Motor neuron (in vitro differentiated cells): Measurements from ENCODE around the gene HMGN5. TPM values are rescaled to one million over a fixed set of nuclear protein-coding genes. Genes with fewer than 3 reads are reported as not detected.
A peak's percentile ranks its signal among the peaks of the same experiment; 100 is the strongest.

Source experiments
- ATAC-seq, 8 experiments: fragments of 200-7000 bp; cut with Tn5 transposase; replicated peaks in 6 of 8; 2 replicates each; pipeline ENCODE4 v1.8.0; 2021; ENCODE audit warnings: mild to moderate bottlenecking in 8 of 8, moderate library complexity in 8 of 8
- H3K27ac ChIP-seq, 2 donors: fragments of 250-450 bp; sonication (Bioruptor Pico); 2 replicates each; pipeline ENCODE4 v1.9.0; 2021; ENCODE audit warnings: antibody characterized with exemption in 2 of 2, mild to moderate bottlenecking in 2 of 2, moderate library complexity in 1 of 2
- H3K4me1 ChIP-seq, 2 donors: fragments of 250-450 bp; sonication (Bioruptor Pico); replicated peaks in 1 of 2; 2 replicates each; pipeline ENCODE4 v1.6.1; 2021; ENCODE audit warnings: antibody characterized with exemption in 2 of 2, mild to moderate bottlenecking in 2 of 2, moderate library complexity in 1 of 2
- H3K4me3 ChIP-seq, 5 donors: fragments of 250-450 bp; sonication (Bioruptor Pico); 2 replicates each; pipeline ENCODE4 v1.9.0; 2021; ENCODE audit warnings: antibody characterized with exemption in 5 of 5, mild to moderate bottlenecking in 5 of 5, moderate library complexity in 4 of 5
- WGBS, 10 experiments: fragments of 450-650 bp; shearing (Covaris generic); methylation state at CpG; one replicate each; pipeline ENCODE4 v1.0.0; 2022; 5-methylcytosine and 5-hydroxymethylcytosine counted together
- in situ Hi-C, 9 experiments: fragments of 400-800 bp; cut with MboI; loops; one replicate each; pipeline ENCODE4 v1.15.0; 2021; ENCODE audit warnings: low sequenced_read_pairs in 9 of 9, low pct_unique_long_range_greater_than_20kb in 2 of 9; ENCODE audit not compliant: unreplicated experiment in 9 of 9
- total RNA-seq, 8 experiments: library from RNA; unstranded; fragments of 300-600 nt; gene quantifications; 2 replicates each; pipeline versions ENCODE4 v1.2.3 to v1.2.4, GENCODE V29; 2022

HMGN5 gene
- total RNA-seq, 8 experiments from 2014 or later = 1.5 to 15.3 (median 2.3) TPM

DNA sequence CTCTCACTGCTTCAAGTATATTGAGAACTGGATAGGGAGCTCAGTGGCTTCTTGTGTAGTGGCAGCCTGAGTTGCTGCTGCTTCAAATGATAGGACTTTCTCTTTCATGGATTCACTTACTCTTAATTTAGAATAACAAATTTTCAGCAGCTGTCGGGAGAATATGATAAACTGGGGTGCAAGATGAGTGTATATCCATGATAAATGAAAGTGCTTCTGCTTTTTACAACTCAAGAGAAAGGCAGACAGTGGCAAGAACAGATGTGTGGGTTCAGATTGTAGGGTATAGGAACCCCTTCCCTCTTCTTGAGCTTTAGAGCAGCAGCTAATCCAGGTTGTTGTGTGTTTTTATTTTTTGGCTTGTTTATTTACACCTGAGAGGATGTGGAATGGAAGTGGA is 1.2 kb upstream of the HMGN5 start:
- in situ Hi-C loops = no loop called here
- WGBS, 10 experiments = 0% methylated on average over 1 of the region's 1 CpG; no CpG with 5 or more reads in 9 of the 10 experiments
- Histone ChIP-seq H3K4me3 (peak overlapping the region; percentile 62 to 94 (median 64)), H3K27ac (peak overlapping the region in 1 of 2 donors; percentile 14), H3K4me1 (no peaks in the 10 kb centered on the region)
- ATAC-seq = no peak

DNA sequence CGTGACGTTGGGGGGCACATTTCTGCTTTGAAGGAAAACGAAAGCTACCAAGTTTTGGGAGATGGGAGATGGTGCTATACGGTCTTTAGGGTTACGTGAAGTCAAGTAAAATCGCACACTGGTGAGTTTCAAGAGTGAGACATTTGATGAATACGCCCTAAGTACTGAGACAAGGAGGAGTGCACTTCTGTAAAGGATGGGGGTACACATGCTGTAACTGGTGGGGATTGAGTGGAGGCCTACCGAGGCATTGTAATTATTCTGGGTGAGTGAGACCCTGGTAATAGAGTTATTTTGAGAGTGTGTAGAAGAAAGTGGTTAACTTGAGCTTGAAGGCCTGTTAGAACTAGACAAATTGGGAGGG is 725 bp upstream of the HMGN5 start:
- peak; percentile 16 to 31 (median 20) for ATAC-seq
- peak overlapping the region; percentile 62 to 94 (median 64) for H3K4me3 ChIP-seq
- peak overlapping the region in 1 of 2 donors; percentile 90 for H3K27ac ChIP-seq
- 0 to 7% (median 0%) methylated on average over 1 to 8 of the region's 8 CpGs; no CpG with 5 or more reads in 6 of the 10 experiments for WGBS, 10 experiments
- no peaks in the 10 kb centered on the region for H3K4me1 ChIP-seq
- in situ Hi-C loops = no loop called here

DNA sequence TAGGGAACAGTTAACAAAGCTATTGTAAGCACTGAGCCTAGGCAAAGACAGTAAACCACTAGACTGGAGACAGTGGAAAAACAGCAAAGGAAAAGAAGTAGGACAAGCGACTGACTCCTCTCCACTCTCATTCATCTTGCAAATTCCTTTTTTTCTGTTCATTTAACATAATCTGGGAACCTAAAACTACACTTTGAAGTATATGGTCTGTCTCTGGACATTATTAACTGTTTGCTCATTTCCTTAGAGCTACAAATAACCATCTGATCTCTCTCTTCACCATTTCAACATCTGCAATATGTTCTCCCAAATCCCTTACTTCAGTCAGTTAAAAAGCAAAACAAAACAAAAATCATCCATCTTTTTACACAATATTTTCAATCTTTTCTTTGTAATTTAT is 642 bp downstream of the HMGN5 start:
- Histone ChIP-seq H3K4me3 (peak overlapping the region; percentile 62 to 94 (median 64)), H3K4me1 (no peaks in the 10 kb centered on the region), H3K27ac (peak overlapping the region in 1 of 2 donors; percentile 90)
- in situ Hi-C loops = no loop called here
- WGBS, 10 experiments = 0 to 100% (median 20%) methylated on average over 1 of the region's 1 CpG; no CpG with 5 or more reads in 5 of the 10 experiments
- no peak for ATAC-seq

DNA sequence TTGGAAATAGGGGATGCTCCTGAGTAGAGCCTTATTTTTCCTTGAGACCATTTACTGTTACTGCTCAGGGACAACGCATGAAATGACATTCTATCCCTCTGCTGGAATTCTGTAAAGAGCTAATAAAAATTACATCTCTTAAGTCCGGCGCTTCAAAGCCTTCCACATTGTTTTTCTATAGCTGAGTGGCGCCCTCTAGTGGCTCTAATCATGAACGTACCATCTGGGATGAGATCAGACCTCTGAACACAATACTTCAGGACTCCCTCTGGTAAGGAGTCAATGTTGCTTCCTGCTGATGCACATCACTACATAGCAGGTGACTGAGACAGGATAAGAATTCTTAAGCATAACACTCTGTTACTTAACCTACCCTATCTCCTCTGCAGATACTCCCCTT is 6.0 kb downstream of the HMGN5 start:
- Histone ChIP-seq H3K4me1 (no peaks in the 10 kb centered on the region), H3K4me3 (no peak overlapping the region), H3K27ac (no peak overlapping the region)
- peak in 5 of 8 experiments; percentile 16 to 97 (median 93) for ATAC-seq
- in situ Hi-C loops = loop anchor here in 1 of 9 experiments (25.0 kb wide), 1 partner anchor 192 kb away; no protein-coding TSS in a partner anchor
- 19% methylated on average over 4 to 5 of the region's 5 CpGs; no CpG with 5 or more reads in 8 of the 10 experiments for WGBS, 10 experiments

DNA sequence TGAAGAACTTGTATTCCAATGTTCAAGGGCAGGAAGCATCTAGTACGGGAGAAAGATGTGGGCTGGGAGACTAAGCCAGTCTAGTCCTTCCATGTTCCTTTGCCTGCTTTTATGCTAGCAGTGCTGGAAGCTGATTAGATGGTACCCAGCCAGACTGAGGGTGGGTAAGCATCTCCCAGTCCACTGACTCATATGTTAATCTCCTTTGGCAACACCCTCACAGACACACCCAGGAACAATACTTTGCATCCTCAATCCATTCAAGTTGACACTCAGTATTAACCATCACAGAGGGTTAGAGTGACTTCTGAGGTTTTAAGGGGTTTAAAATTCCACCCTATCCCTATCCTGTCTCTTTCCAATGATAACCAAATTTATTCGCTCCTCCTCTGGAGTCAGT is 6.5 kb downstream of the HMGN5 start:
- in situ Hi-C loops = loop anchor here in 1 of 9 experiments (25.0 kb wide), 1 partner anchor 192 kb away; no protein-coding TSS in a partner anchor
- Histone ChIP-seq H3K4me1 (no peaks in the 10 kb centered on the region), H3K27ac (no peak overlapping the region), H3K4me3 (no peak overlapping the region)
- 70 to 100% (median 100%) methylated on average over 1 of the region's 2 CpGs; no CpG with 5 or more reads in 7 of the 10 experiments for WGBS, 10 experiments
- peak in 3 of 8 experiments; percentile 64 to 89 (median 87) for ATAC-seq

DNA sequence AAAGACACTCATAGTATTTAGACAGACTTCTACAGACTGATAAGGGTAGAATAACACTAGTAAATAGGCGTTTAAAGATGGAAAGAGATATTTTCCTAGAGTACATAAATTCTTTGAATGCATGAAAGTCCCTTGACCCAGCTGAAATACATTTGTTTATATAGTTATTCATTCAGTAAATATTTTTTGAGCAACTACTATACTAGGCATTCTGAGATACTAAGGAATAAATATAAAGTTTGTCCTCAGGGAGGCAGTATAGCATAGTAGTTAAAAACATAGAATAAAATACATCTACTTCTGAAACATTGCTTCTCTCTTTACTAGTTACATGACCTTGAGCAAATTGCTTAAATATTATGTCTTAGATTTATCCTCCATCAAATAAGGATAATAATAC is 27.4 kb downstream of the HMGN5 start:
- in situ Hi-C loops = no loop called here
- WGBS, 10 experiments = 0 to 60% (median 6%) methylated on average over 1 of the region's 1 CpG; no CpG with 5 or more reads in 3 of the 10 experiments
- H3K4me3 ChIP-seq = no peak overlapping the region
- H3K4me1 ChIP-seq = no peaks in the 10 kb centered on the region
- H3K27ac ChIP-seq = no peak overlapping the region
- ATAC-seq = peak in 3 of 8 experiments; percentile 34 to 49 (median 47)

DNA sequence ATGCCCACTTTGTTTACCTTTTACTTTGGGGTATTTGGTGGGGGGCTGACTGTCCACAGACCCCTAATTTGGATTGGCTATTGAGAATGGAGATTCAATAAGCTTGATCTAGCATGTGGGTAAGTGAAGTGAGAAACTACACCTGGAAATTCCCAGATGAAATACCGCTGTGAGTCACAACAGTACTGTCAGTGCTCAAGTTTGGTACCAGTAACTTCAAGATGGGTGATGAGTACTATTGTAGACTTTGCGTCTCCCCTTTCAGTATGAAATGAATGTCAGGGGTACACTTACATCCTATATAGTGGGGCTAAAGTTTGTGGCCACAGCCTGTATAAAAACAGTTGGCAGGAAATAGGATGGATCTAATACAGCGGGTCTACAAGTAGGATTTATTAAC is 33.3 kb downstream of the HMGN5 start:
- in situ Hi-C loops = no loop called here

DNA sequence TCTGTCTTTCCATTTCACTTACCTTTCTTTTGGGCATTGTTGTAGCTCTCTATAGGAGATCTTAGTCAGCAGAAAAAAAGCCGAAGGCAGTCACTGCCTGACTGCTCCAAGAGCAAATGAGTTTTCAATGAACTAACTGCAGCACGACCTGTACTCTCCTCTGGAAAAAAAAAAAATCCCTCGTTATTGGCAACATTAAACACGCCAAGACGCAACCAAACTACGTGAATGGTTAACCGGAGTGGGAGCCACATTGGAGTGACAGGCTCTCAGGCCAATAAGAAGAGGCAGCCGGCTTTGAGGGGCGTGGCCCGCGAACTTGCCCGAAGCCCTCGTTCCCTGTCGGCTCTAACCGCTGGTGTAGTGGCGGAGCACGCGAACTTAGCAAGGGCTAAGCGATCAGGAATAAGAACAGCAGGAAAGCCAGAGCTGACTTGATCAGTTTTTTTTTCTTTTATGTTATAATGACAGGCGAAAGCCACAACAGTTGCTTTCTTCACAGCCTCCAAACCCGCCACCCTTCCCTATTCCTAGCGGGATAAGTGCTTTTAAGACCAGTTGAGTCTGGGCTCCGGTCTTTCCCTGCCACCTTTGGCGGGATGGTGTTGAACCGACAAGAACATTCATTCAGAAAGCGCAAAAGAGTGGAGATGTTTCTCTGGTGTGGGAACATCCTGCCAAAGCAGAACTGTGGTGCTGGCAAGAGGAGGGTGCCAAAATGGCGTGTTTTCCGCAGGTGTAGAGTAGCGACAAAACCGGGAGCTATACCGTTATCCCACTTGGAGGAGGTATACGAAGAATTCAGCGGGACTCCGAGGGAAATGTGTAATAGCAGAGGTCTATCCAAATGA is 80.0 kb downstream of the HMGN5 start:
- ATAC-seq = peak; percentile 95 to 99 (median 98)
- H3K4me3 ChIP-seq = peak overlapping the region; percentile 38 to 56 (median 46)
- no peaks in the 10 kb centered on the region for H3K4me1 ChIP-seq
- in situ Hi-C loops = no loop called here
- 0 to 30% (median 13%) methylated on average over 4 to 20 of the region's 34 CpGs; no CpG with 5 or more reads in 6 of the 10 experiments for WGBS, 10 experiments
- H3K27ac ChIP-seq = no peak overlapping the region

More for the DNA sequence above, 33.3 kb downstream of the HMGN5 start:
- ATAC-seq = no peak
- 0 to 100% (median 33%) methylated on average over 1 to 3 of the region's 3 CpGs; no CpG with 5 or more reads in 6 of the 10 experiments for WGBS, 10 experiments
- Histone ChIP-seq H3K4me1 (no peaks in the 10 kb centered on the region), H3K27ac (no peak overlapping the region), H3K4me3 (no peak overlapping the region)

DNA sequence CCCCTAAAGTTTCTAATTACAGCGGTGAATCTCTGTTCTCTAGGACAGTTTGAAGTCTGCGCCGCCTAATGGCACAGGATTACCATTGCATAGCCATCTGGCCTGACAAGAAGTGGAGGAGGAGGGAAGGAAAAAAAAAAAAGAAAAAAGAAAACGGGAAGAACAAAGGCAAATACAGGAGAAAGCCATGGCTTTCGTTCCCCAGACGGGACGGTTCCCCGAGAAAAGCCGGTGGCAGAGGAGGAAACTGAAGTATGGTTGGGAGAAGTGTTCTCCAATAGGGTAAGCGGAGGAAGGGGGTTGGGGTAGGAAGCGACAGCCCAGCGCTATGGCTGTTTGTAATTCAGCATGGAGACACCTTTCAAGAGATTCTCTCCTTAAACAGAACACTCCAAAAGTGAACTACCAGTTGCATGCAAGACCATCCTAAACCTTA is 80.8 kb downstream of the HMGN5 start:
- H3K27ac ChIP-seq = no peak overlapping the region
- 0 to 21% (median 0%) methylated on average over 1 to 9 of the region's 12 CpGs; no CpG with 5 or more reads in 5 of the 10 experiments for WGBS, 10 experiments
- peak; percentile 39 to 63 (median 48) for ATAC-seq
- H3K4me3 ChIP-seq = peak overlapping the region; percentile 38 to 56 (median 46)
- no peaks in the 10 kb centered on the region for H3K4me1 ChIP-seq
- in situ Hi-C loops = no loop called here

DNA sequence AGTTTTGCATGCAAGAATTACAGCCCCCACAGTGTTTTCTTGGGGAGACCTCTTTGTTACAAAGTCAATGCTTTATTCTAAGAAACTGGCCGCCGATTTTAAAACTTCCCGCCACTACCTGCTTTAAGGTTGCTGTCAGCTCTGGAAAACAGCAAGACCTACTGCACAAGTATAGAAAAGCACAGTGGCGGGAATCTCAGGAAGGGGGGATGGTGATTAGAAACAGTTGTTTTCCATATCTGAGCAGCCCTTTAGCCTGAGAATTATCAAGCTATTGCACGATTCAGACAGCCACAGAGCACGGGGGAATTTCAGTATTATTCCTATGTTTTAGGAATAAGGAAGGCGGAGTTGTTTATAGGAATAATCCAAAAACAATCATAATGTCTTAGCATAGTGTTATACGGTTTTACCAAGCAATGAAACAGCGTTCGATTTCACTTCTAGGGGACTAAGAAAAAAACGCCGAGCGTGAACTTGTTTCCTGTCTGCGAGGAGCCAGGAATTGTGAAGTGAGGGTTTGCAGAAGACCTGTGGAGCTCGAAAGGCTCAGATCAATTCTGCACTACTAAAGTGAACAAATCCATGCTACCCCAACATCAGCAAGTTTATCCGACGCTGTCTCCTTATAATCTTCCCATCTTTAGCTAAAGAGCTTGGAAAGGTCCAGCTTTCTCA is 81.3 kb downstream of the HMGN5 start:
- Histone ChIP-seq H3K4me3 (peak overlapping the region; percentile 38 to 56 (median 46)), H3K27ac (no peak overlapping the region), H3K4me1 (no peaks in the 10 kb centered on the region)
- in situ Hi-C loops = no loop called here
- WGBS, 10 experiments = 0 to 20% (median 0%) methylated on average over 2 to 15 of the region's 17 CpGs; no CpG with 5 or more reads in 3 of the 10 experiments
- ATAC-seq = peak in 5 of 8 experiments; percentile 2 to 9 (median 6)

DNA sequence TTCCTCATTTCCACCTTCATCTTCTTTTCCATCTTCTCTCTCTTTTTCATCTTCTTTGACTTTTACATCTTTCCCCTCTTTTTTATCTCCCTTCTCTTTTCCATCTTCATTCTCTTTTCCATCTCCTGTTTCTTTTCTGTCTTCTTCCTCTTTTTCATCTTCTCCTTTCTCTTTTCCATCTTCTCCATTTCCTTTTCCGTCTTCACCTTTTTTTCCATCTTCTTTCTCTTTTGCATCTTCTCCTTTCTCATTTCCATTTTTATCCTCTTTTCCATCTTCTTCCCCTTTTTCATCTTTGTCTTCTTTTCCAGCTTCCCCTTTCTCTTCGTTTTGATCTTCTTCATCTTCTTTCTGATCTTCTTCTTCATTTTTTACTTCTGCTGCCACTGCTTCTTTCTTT is 87.0 kb downstream of the HMGN5 start:
- H3K4me3 ChIP-seq = no peak overlapping the region
- no peak for ATAC-seq
- WGBS, 10 experiments = 11 to 94% (median 67%) methylated on average over 1 to 2 of the region's 2 CpGs; no CpG with 5 or more reads in 1 of the 10 experiments
- H3K4me1 ChIP-seq = no peaks in the 10 kb centered on the region
- in situ Hi-C loops = no loop called here
- H3K27ac ChIP-seq = no peak overlapping the region

DNA sequence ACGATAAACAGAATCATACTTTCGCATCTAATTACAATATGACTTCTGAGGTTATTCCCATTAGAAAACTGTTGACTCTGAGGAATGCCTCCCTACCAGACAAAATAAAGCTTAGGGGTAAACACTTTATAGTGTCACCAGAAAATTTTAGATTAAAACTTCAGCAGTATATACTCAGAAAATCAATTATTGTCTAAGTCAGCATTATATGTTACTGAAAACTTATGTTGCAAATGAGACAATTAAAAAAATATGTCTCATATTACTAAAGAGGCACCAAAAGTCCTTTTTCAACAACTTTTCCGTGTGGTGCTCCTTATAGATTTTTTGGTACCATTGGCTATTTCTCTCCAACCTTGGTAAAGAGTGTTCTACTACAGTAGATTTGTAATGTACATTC is 91.4 kb downstream of the HMGN5 start:
- Histone ChIP-seq H3K4me3 (no peak overlapping the region), H3K27ac (no peak overlapping the region), H3K4me1 (no peaks in the 10 kb centered on the region)
- in situ Hi-C loops = no loop called here
- 0 to 100% (median 78%) methylated on average over 1 to 2 of the region's 3 CpGs; no CpG with 5 or more reads in 5 of the 10 experiments for WGBS, 10 experiments
- no peak for ATAC-seq

DNA sequence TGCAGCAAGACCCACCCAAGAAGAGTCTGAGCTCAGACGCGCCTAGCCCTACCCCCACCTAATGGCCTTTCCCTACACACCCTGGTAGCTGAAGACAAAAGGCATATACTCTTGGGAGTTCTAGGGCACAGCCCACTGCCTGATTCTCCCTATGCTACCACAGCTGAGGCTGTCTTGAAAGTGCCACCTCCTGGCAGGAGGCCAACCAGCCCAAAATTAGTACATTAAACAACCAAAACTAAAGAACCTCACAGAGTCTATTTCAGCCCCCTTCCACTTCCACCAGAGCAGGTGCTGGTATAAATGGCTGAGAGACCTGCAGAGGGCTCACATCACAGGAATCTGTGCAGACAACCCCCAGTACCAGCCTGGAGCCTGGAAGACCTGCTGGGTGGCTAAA is 119.1 kb downstream of the HMGN5 start:
- ATAC-seq = no peak
- H3K27ac ChIP-seq = no peak overlapping the region
- in situ Hi-C loops = no loop called here
- H3K4me3 ChIP-seq = no peak overlapping the region
- WGBS, 10 experiments = 90% methylated on average over 2 of the region's 2 CpGs; no CpG with 5 or more reads in 9 of the 10 experiments
- H3K4me1 ChIP-seq = no peaks in the 10 kb centered on the region
